Stimulated activated CD8-positive, alpha-beta memory T cell treated with anti-CD3 and anti-CD28 coated beads, Interleukin-4, amount 100 ng/mL, for 1 hour (primary cell): ENCODE data around the gene LETM1.
A peak's percentile ranks its signal among the peaks of the same experiment; 100 is the strongest.

Source experiments
- DNase-seq, 2 donors: peaks; one replicate each; pipeline ENCODE4 v3.0.0-alpha.2; 2020; ENCODE audit warnings: low read depth in 2 of 2, low spot score in 1 of 2

The LETM1 gene

DNA sequence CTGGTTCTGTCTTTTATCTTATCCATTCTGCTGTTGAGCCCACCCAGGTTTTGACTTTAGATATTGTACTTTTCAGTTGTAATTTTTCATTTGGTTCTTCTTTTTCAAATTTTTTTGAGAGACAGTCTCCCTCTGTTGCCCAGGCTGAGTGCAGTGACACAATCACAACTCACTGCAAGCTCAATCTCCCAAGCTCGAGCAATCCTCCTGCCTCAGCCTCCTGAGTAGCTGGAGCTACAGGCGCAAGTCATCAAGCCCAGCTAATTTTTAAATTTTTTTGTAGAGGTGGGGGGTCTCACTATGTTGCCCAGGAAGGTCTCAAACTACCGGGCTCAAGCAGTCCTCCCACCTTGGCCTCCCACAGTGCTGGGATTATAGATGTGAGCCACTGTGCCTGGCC is 25.7 kb downstream of the LETM1 start:
- DNase-seq: no peak

DNA sequence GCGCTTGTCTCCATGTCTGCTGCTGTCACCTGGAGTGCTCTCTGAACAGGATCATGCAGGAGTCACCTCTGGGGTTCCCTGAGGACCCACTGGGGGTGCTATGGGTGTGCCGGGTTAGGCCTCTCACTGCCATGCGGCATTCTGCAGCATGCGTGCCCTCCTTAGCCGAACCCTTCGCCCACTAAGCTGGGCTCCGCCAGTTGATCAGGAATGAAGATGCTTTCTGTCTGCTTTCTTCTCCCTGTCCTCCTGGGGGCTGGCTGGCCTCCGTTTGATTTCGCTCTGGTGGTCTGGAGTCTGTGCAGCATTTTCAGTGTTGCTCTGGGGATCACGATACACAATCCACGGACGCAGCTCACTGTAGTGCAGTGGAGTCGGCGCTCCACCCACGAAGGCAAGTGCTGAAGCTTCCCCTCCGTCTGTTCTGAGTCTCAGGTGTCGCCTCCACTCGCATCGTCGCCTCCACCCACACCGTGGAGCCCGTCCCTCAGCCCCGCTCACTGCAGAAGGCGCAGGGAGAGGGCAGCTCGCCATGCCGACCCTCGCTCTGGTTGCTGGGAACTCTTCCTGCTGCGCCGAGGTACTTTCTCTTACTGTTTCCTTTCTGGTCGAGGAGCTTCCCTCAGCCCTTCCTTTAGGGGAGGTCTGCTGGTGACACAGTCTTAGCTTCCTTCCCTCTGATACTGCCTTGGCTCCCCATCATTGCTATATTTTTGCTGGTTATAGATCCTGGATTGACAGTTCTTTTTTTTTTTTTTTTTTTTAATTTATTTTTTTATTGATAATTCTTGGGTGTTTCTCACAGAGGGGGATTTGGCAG is 29.2 kb downstream of the LETM1 start:
- no peak for DNase-seq

GRCh38 chr4:1825326-1825725 is 30.6 kb downstream of the LETM1 start:
- DNase-seq: no peak

- no peak for DNase-seq
Observed at GRCh38 chr4:1824746-1825145, 31.2 kb downstream of the LETM1 start.

GRCh38 chr4:1823545-1823932 is 32.4 kb downstream of the LETM1 start:
- no peak for DNase-seq

DNA sequence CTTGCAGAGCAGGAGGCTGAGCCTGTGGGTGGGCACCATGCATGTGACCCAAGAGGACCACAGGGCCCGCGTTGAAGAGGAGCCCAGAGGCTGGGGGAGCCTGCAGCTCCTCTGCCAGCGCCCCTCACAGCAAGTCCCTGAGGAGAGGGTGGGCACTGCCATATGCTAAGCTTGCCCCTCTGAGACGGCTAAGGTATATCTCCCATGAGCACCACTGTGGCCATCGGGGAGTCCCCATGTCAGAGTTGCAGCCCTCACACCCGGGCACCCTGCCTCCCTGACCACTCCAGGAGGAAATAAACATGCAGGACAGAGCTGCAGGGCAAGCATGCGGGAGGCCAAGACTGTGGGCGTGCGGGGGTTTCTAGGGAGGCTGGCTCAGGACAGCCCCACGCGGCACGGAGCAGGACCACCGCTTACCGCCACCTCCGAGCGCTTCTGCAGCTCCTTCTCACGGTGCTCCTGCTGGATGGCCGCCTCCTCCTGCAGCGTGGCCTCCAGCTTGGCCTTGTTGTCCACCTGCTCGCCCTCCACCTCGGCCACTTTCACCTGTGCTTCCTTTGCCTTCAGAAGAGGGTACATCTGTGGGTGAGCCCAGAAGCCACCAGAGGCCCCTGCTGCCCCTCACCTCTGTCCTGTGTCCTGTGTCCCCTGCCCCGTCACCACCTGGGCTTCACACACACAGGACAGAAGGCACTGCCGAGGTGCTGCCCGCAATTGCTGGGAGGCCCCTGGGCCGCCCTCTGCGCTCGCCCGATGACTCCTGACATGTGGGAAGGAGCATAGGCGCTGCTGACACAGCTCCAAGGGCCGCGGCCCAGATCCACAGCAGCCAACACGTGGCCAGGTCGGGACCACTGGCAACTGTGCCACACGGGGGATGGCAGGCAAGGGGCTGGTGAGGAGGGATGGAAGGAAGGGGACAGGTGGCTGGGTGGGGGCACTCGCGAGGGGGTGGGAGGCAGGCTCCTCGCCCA is 33.1 kb downstream of the LETM1 start:
- no peak for DNase-seq

GRCh38 chr4:1821679-1822567 is 34.0 kb downstream of the LETM1 start:
- no peak for DNase-seq

GRCh38 chr4:1819816-1820215 is 36.1 kb downstream of the LETM1 start:
- no peak for DNase-seq

GRCh38 chr4:1819284-1819683 is 36.7 kb downstream of the LETM1 start:
- DNase-seq: no peak

DNA sequence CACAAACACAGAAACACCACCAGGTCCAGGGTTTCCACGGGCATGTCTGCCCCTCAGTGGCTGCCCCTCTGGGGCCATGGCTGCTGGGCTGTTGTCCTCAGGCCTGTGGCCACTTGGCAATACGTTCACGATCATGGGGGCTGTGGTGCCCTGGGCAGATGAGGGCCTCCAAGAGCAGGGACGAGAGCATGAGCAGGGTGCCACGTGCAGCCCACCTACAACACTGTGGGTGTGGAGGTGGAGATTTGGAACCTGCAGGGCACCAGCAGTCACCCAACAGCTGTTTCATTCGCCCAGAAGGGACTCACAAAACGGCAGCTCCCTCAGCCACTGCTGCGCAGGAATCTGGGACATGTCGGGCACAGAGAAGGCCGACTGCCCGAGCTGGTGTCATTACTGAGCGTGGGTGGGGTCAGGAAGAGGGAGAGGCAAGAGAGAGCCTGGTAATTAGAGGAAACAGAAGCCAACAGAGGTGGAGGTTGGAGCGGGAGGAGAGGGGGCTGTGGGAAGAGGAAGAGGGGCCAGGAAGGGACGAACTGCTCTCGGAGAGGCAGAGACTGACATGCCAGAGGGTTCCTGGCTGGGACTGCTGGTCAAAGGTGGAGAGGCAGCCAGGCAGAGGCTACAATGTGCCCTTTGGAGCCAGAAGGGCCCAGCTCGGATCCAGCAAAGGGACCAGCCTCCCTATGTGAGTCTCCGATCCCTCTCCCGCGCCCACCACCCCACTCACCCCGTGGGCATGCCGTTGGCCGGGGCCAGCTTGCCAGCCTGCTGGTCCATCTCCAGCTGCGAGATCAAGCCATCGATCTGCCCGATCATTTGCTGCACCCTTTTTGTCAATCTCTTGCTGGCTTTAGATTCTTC is 39.7 kb downstream of the LETM1 start:
- DNase-seq: no peak

DNA sequence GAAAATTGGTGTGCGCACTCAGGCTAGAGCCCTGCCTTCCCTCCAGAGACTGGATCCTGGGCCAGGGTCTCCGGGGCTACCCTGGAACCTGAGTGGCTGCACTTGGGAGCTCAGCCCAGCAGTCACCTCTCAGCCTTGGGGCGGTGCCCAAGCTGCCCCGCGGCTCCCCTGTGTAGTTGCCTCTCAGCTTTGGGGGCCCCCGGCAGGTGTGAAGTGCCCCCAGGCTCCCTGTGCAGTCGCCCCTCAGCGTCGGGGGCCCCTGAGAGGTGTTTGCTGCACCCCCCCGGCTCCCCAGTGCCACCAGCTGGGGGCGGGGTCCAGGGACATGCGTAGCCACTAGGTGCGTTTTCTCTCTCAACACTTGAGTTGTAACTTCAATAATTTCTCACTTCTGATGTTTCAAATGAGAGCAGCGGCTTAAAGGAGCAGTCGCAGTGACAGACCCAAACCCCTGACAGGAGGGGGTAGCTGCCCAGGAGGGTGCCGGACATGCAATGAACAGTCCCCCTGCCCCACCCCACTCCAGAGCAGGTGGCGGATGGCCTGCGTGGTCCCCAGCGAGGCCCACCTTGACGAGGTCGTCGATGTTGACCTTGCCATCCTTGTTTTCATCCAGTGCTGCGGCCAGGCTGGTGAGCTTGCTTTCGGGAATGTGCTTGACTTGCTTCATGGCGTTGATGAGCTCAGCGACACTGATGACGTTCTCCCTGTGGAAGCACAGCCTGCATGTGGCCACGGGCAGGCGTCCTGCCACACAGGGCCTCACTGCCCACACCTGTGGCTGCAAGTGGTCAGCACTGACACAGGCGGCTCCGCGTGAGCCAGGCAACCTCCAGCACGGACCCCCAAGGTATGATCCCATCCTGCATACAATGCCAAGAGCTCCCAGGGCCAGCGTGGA is 40.6 kb downstream of the LETM1 start:
- DNase-seq: no peak

- DNase-seq: no peak
Observed at GRCh38 chr4:1814453-1814852, 41.5 kb downstream of the LETM1 start.

GRCh38 chr4:1813915-1814314 is 42.0 kb downstream of the LETM1 start:
- DNase-seq: no peak

- DNase-seq: no peak
Observed at GRCh38 chr4:1813231-1813630, 42.7 kb downstream of the LETM1 start.

- DNase-seq: no peak
Observed at GRCh38 chr4:1812720-1813119, 43.2 kb downstream of the LETM1 start.

DNA sequence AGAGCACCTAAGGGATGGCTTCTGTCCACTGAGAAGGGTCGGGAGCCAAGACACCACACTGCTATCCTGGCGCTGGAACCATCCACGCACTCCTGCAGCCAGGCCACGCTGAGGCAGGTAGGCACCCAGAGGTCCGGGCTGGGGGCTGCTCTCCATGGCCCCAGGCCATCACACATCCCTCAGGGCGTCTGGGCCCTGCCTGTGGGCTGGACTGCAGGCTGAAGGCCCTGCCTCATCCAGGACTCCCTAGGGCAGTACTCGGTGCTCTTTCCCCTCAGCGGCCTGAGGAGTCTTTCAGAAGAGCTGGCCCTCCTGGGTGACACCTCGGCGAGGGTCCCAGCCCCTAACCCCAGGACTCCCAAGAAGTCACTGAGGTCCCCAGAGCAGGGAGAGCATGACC is 45.2 kb downstream of the LETM1 start:
- no peak for DNase-seq

DNA sequence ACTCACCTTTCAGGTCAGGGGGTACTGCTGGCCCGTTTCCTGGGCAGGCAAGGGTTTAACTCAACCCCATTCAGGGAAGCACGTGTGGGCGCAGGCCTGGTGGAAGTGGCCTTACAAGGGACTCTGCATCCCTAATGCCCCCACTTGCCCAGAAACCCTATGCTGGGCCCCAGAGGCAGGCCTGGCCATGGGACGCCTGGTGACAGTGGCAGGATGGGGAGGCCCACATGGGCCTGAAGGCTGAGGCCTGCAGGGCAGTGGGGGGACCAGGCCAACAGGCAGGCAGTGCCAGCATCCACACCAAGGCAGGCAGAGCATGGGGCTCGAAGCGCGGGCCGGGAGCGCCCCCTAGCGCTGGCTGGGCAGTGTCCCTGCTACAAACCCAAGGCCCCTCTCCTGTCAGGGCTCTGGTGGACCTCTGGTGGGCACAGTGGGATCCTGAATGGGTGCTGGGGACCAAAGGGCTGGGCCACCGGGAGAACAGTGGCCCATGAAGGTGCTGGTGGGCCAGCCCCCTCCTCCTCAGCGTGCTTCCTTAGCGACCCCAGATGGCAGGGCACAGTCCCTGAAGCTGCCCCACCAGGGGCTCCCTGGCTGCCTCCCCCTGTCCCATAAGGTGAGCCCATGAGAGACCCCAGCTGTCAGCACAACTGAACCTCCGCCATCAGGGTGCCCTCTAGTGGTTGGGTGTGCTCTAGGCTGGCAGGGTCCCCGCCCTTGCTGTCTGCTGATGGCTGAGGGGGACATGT is 46.0 kb downstream of the LETM1 start:
- DNase-seq: peak in 1 of 2 donors; percentile 25
